H9 (cell line): ENCODE data around the gene FAF1. TPM values are rescaled to one million over a fixed set of nuclear protein-coding genes. Genes with fewer than 3 reads are reported as not detected.

Experiments
- DNase-seq: peaks from one replicate; pipeline ENCODE4 v3.0.0-alpha.2; 2017
- H2AFZ ChIP-seq: one replicate; pipeline ENCODE4 v1.6.1; 2013; ENCODE audit warnings: mild to moderate bottlenecking, low read length, control low read depth, moderate library complexity
- H2AK5ac ChIP-seq: 2 replicates; pipeline ENCODE4 v1.6.1; 2013; ENCODE audit warnings: low read length, control low read depth, mixed read lengths; ENCODE audit not compliant: insufficient read length
- H2BK120ac ChIP-seq: one replicate; pipeline ENCODE4 v1.6.1; 2013; ENCODE audit warnings: low read depth, mild to moderate bottlenecking, low read length, control low read depth, inconsistent platforms; ENCODE audit not compliant: poor library complexity, severe bottlenecking
- H2BK12ac ChIP-seq: 2 replicates; pipeline ENCODE4 v1.6.1; 2013; ENCODE audit warnings: low read length, control low read depth, mixed read lengths, low read depth; ENCODE audit not compliant: insufficient read length
- H2BK15ac ChIP-seq: 2 replicates; pipeline ENCODE4 v1.6.1; 2013; ENCODE audit warnings: low read depth, low read length, control low read depth
- H2BK20ac ChIP-seq: one replicate; pipeline ENCODE4 v1.6.1; 2013; ENCODE audit warnings: low read depth, mild to moderate bottlenecking, low read length, control low read depth, inconsistent platforms; ENCODE audit not compliant: poor library complexity, severe bottlenecking
- H2BK5ac ChIP-seq: 2 replicates; pipeline ENCODE4 v1.6.1; 2013; ENCODE audit warnings: low read length, control low read depth, mixed read lengths; ENCODE audit not compliant: insufficient read length
- H3K14ac ChIP-seq: 2 replicates; pipeline ENCODE4 v1.6.1; 2013; ENCODE audit warnings: low read length, control low read depth; ENCODE audit not compliant: insufficient read depth
- H3K18ac ChIP-seq: 2 replicates; pipeline ENCODE4 v1.6.1; 2013; ENCODE audit warnings: low read depth, mild to moderate bottlenecking, mixed read lengths, low read length, control low read depth; ENCODE audit not compliant: insufficient read length
- H3K23ac ChIP-seq: 2 replicates; pipeline ENCODE4 v1.6.1; 2013; ENCODE audit warnings: low read length, control low read depth, mixed read lengths, low read depth; ENCODE audit not compliant: insufficient read length
- H3K23me2 ChIP-seq: 2 replicates; pipeline ENCODE4 v1.6.1; 2013; ENCODE audit warnings: low read depth, mild to moderate bottlenecking, mixed read lengths, low read length, control low read depth; ENCODE audit not compliant: insufficient read length, poor library complexity, severe bottlenecking
- H3K27ac ChIP-seq: 2 replicates; pipeline ENCODE4 v1.5.1; 2013; ENCODE audit warnings: low read length, control low read depth, mixed read lengths, low read depth; ENCODE audit not compliant: insufficient read length
- H3K27me3 ChIP-seq: 2 replicates; pipeline ENCODE4 v1.6.1; 2013; ENCODE audit warnings: low read length, control low read depth, inconsistent platforms; ENCODE audit not compliant: insufficient read depth
- H3K4ac ChIP-seq: 2 replicates; pipeline ENCODE4 v1.6.1; 2013; ENCODE audit warnings: low read depth, mild to moderate bottlenecking, control low read depth, inconsistent platforms, low read length, moderate library complexity
- H3K4me1 ChIP-seq: 2 replicates; pipeline ENCODE4 v1.6.1; 2013; ENCODE audit warnings: low read length, control low read depth, inconsistent platforms; ENCODE audit not compliant: insufficient read depth
- H3K4me2 ChIP-seq: 2 replicates; pipeline ENCODE4 v1.6.1; 2013; ENCODE audit warnings: low read length, control low read depth, mixed read lengths; ENCODE audit not compliant: insufficient read length, insufficient read depth
- H3K56ac ChIP-seq: 2 replicates; pipeline ENCODE4 v1.6.1; 2013; ENCODE audit warnings: low read depth, mild to moderate bottlenecking, mixed read lengths, low read length, control low read depth; ENCODE audit not compliant: insufficient read length
- H3K79me1 ChIP-seq: 2 replicates; pipeline ENCODE4 v1.6.1; 2013; ENCODE audit warnings: low read depth, mild to moderate bottlenecking, moderate library complexity, low read length, control low read depth, inconsistent platforms; ENCODE audit not compliant: insufficient read depth, poor library complexity, severe bottlenecking
- H3K79me2 ChIP-seq: 2 replicates; pipeline ENCODE4 v1.6.1; 2013; ENCODE audit warnings: low read length, control low read depth, inconsistent platforms; ENCODE audit not compliant: insufficient read depth
- H3K9ac ChIP-seq: 2 replicates; pipeline ENCODE4 v1.6.1; 2013; ENCODE audit warnings: low read length, control low read depth, mixed read lengths; ENCODE audit not compliant: insufficient read length; ENCODE audit errors: extremely low read depth
- H3K9me3 ChIP-seq: one replicate; pipeline ENCODE4 v1.6.1; 2013; ENCODE audit warnings: low read depth, low read length, inconsistent platforms; ENCODE audit not compliant: control insufficient read depth
- H3T11ph ChIP-seq: one replicate; pipeline ENCODE4 v1.6.1; 2013; ENCODE audit warnings: mild to moderate bottlenecking, low read length, control low read depth, inconsistent platforms
- H4K20me1 ChIP-seq: one replicate; pipeline ENCODE4 v1.6.1; 2013; ENCODE audit not compliant: control insufficient read depth, insufficient read length, insufficient read depth
- H4K5ac ChIP-seq: 2 replicates; pipeline ENCODE4 v1.6.1; 2013; ENCODE audit warnings: low read depth, mild to moderate bottlenecking, mixed read lengths, low read length, control low read depth; ENCODE audit not compliant: insufficient read length
- H4K8ac ChIP-seq: replicated peaks from 2 replicates; pipeline ENCODE4 v1.6.1; 2013; ENCODE audit warnings: low read length, control low read depth, mixed read lengths, low read depth; ENCODE audit not compliant: insufficient read length
- H4K91ac ChIP-seq: 2 replicates; pipeline ENCODE4 v1.6.1; 2013; ENCODE audit warnings: low read depth, mild to moderate bottlenecking, moderate library complexity, mixed read lengths, low read length, control low read depth; ENCODE audit not compliant: insufficient read length
- H3K27ac Mint-ChIP-seq, 3 experiments: 2 replicates in 2 of 3; 3 replicates in 1 of 3; pipeline ENCODE4 v1.8.0; 2020 to 2021; ENCODE audit warnings: mixed read lengths in 3 of 3, mild to moderate bottlenecking in 1 of 3, moderate library complexity in 1 of 3
- H3K27me3 Mint-ChIP-seq: 2 replicates; pipeline ENCODE4 v1.8.0; 2021; ENCODE audit warnings: low read depth, mild to moderate bottlenecking, moderate library complexity, mixed read lengths
- H3K36me3 Mint-ChIP-seq, 3 experiments: 2 replicates in 2 of 3; 3 replicates in 1 of 3; pipeline ENCODE4 v1.8.0; 2020 to 2021; ENCODE audit warnings: low read depth in 3 of 3, mixed read lengths in 3 of 3; ENCODE audit not compliant: insufficient read depth in 1 of 3
- H3K4me1 Mint-ChIP-seq, 2 experiments: 2 replicates each; pipeline ENCODE4 v1.8.0; 2020; ENCODE audit warnings: mixed read lengths in 2 of 2
- H3K4me3 Mint-ChIP-seq, 2 experiments: 2 replicates in 1 of 2; 3 replicates in 1 of 2; pipeline ENCODE4 v1.8.0; 2020 to 2021; ENCODE audit warnings: mild to moderate bottlenecking in 2 of 2, mixed read lengths in 2 of 2, moderate library complexity in 1 of 2
- H3K9me3 Mint-ChIP-seq, 2 experiments: 2 replicates in 1 of 2; 3 replicates in 1 of 2; pipeline ENCODE4 v1.8.0; 2020; ENCODE audit warnings: mild to moderate bottlenecking in 2 of 2, mixed read lengths in 2 of 2, moderate library complexity in 1 of 2
- CTCF ChIP-seq: fragments of 200-600 bp; sonication (generic); conservative IDR thresholded peaks from 3 replicates; pipeline ENCODE4 v1.8.0; 2021; ENCODE audit warnings: antibody characterized with exemption, mild to moderate bottlenecking
- WGBS: extraction: QIAGEN DNeasy Blood & Tissue Kit; methylation state at CpG from one replicate; pipeline ENCODE4 v1.1.7; 2013; ENCODE audit warnings: missing lambda C conversion rate, low lambda C conversion rate, mixed read lengths; ENCODE audit not compliant: insufficient read length; ENCODE audit errors: extremely low coverage; 5-methylcytosine and 5-hydroxymethylcytosine counted together
- total RNA-seq: library from RNA; stranded (reverse); gene quantifications from 2 replicates; pipeline ENCODE4 v1.2.1, GENCODE V29; 2021

Gene FAF1
- total RNA-seq, 1 experiment from 2014 or later, result 60.8 TPM

GRCh38 chr1:50775740-50776139 lies 184.3 kb downstream of the FAF1 start:
- H3K23me2 ChIP-seq, result no peaks in the 10 kb centered on the region
- no peaks in the 10 kb centered on the region for H3K4me1 Mint-ChIP-seq
- no peak for TF ChIP-seq CTCF
- no peaks in the 10 kb centered on the region for H3K27me3 ChIP-seq
- H3K4ac ChIP-seq, result no peak overlapping the region
- no peak overlapping the region for H3K27ac ChIP-seq
- H3K27me3 Mint-ChIP-seq, result no peaks in the 10 kb centered on the region
- H2AFZ ChIP-seq, result no peak overlapping the region
- H3K18ac ChIP-seq, result no peak overlapping the region
- peaks cover 0 to 4% (median 0%) of the 10 kb centered on the region in 3 experiments; a peak in 2 of 7 replicates for H3K36me3 Mint-ChIP-seq
- no peak overlapping the region for H2BK15ac ChIP-seq
- no peak overlapping the region for H4K8ac ChIP-seq
- no peak overlapping the region for H2BK12ac ChIP-seq
- no peak overlapping the region for H2BK20ac ChIP-seq
- no peak overlapping the region for H4K5ac ChIP-seq
- DNase-seq, result no peak
- H3T11ph ChIP-seq, result no peak overlapping the region
- WGBS, result no CpG with 5 or more reads among the region's 1 CpG
- H3K9me3 Mint-ChIP-seq, result no peaks in the 10 kb centered on the region
- no peaks in the 10 kb centered on the region for H3K9me3 ChIP-seq
- peaks cover 3% of the 10 kb centered on the region for H3K79me1 ChIP-seq
- no peak overlapping the region for H3K9ac ChIP-seq
- H3K4me2 ChIP-seq, result no peak overlapping the region
- no peak overlapping the region for H3K56ac ChIP-seq
- H3K4me3 Mint-ChIP-seq, result no peak overlapping the region
- H2BK120ac ChIP-seq, result no peak overlapping the region
- H2AK5ac ChIP-seq, result no peak overlapping the region
- no peak overlapping the region for H3K27ac Mint-ChIP-seq
- no peaks in the 10 kb centered on the region for H3K79me2 ChIP-seq
- H3K4me1 ChIP-seq, result no peaks in the 10 kb centered on the region
- no peaks in the 10 kb centered on the region for H4K20me1 ChIP-seq
- H3K23ac ChIP-seq, result no peak overlapping the region
- no peak overlapping the region for H4K91ac ChIP-seq
- no peak overlapping the region for H3K14ac ChIP-seq
- H2BK5ac ChIP-seq, result no peak overlapping the region
